Measurements from ENCODE around the gene TRIM24.

DNA sequence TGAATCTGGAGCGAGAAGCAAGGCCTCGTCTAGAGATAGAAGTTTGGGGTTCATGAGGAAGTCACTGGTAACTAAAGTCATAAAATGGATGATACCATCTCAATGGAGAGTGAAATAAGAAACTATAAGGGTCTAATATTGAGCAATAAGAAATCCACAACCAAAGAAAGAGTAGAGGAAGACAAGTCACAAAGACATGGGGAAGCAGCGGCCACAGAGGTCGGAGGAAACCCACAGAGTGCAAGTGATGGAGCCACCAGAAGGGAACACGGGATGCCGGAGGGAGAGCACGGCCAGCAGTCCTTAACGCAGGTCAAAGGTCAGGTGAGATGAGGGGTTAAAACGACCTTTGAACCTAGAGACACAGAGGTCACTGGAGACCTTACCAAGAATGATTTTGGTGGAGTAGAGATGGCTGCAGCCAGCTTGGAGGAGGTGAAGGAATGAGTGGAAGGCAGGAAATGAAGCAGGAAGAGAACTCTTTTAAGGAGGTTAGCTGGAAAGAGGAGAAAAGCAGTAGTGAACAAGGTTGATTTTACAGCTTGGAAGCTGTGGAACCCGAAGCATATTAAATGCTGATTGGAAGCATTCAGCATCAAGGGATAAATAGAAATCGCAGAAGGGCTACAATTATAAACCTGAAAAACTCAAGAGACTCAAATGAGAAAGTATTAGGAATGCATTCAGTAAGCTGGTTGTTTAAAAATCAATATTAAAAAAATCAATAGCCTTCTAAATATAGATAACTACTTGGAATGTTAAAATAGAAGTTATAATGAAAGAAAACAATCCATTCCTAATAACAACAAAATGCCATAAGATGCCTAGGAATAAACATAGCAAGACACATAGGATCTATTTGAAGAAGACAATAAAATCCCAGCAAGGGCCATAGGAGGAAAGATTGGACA is 147.4 kb downstream of the TRIM24 start:
- TF ChIP-seq, protein P1, sequence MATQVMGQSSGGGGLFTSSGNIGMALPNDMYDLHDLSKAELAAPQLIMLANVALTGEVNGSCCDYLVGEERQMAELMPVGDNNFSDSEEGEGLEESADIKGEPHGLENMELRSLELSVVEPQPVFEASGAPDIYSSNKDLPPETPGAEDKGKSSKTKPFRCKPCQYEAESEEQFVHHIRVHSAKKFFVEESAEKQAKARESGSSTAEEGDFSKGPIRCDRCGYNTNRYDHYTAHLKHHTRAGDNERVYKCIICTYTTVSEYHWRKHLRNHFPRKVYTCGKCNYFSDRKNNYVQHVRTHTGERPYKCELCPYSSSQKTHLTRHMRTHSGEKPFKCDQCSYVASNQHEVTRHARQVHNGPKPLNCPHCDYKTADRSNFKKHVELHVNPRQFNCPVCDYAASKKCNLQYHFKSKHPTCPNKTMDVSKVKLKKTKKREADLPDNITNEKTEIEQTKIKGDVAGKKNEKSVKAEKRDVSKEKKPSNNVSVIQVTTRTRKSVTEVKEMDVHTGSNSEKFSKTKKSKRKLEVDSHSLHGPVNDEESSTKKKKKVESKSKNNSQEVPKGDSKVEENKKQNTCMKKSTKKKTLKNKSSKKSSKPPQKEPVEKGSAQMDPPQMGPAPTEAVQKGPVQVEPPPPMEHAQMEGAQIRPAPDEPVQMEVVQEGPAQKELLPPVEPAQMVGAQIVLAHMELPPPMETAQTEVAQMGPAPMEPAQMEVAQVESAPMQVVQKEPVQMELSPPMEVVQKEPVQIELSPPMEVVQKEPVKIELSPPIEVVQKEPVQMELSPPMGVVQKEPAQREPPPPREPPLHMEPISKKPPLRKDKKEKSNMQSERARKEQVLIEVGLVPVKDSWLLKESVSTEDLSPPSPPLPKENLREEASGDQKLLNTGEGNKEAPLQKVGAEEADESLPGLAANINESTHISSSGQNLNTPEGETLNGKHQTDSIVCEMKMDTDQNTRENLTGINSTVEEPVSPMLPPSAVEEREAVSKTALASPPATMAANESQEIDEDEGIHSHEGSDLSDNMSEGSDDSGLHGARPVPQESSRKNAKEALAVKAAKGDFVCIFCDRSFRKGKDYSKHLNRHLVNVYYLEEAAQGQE (IDR thresholded peaks at IDR 0.05) = no peak
- TF ChIP-seq, protein P2, sequence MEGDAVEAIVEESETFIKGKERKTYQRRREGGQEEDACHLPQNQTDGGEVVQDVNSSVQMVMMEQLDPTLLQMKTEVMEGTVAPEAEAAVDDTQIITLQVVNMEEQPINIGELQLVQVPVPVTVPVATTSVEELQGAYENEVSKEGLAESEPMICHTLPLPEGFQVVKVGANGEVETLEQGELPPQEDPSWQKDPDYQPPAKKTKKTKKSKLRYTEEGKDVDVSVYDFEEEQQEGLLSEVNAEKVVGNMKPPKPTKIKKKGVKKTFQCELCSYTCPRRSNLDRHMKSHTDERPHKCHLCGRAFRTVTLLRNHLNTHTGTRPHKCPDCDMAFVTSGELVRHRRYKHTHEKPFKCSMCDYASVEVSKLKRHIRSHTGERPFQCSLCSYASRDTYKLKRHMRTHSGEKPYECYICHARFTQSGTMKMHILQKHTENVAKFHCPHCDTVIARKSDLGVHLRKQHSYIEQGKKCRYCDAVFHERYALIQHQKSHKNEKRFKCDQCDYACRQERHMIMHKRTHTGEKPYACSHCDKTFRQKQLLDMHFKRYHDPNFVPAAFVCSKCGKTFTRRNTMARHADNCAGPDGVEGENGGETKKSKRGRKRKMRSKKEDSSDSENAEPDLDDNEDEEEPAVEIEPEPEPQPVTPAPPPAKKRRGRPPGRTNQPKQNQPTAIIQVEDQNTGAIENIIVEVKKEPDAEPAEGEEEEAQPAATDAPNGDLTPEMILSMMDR (IDR thresholded peaks at IDR 0.05; ENCODE audit: low read depth, low read length, missing input control) = no peak
- TF ChIP-seq EGR1 (IDR thresholded peaks at IDR 0.05; ENCODE audit: low read depth in 2 of 2) (no peak), FOXA1 (IDR thresholded peaks at IDR 0.05) (no peak), RAD21 (IDR thresholded peaks at IDR 0.05) (no peak), RXRA (IDR thresholded peaks at IDR 0.05) (no peak), YY1 (IDR thresholded peaks at IDR 0.05) (no peak)
- TF ChIP-seq, protein P3, sequence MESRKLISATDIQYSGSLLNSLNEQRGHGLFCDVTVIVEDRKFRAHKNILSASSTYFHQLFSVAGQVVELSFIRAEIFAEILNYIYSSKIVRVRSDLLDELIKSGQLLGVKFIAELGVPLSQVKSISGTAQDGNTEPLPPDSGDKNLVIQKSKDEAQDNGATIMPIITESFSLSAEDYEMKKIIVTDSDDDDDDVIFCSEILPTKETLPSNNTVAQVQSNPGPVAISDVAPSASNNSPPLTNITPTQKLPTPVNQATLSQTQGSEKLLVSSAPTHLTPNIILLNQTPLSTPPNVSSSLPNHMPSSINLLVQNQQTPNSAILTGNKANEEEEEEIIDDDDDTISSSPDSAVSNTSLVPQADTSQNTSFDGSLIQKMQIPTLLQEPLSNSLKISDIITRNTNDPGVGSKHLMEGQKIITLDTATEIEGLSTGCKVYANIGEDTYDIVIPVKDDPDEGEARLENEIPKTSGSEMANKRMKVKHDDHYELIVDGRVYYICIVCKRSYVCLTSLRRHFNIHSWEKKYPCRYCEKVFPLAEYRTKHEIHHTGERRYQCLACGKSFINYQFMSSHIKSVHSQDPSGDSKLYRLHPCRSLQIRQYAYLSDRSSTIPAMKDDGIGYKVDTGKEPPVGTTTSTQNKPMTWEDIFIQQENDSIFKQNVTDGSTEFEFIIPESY (IDR thresholded peaks at IDR 0.05) = no peak

Measured in liver (tissue), 3 donors.